HEK293 (cell line): ENCODE measurements around the gene TANC1.

Experiments used
- CTCF ChIA-PET: fragments of 350-600 bp; formaldehyde crosslinking; extraction: SDS; loops from one replicate; lab custom pipeline; 2021; ENCODE audit warnings: antibody characterized with exemption; lab: Yijun Ruan, JAX
- POLR2A ChIA-PET: fragments of 300-600 bp; formaldehyde crosslinking; extraction: SDS; loops from one replicate; lab custom pipeline; 2020; ENCODE audit warnings: antibody characterized with exemption, inconsistent platforms; lab: Yijun Ruan, JAX
- H3K27ac ChIP-seq: fragments of 200-500 bp; sonication (Bioruptor generic); 2 replicates; pipeline ENCODE4 v1.5.1; 2014; ENCODE audit warnings: low read depth, low read length, control low read depth, inconsistent platforms; ENCODE audit errors: extremely low read depth
- H3K36me3 ChIP-seq, 2 experiments: fragments of 200-500 bp in 1 of 2; sonication (Bioruptor generic) in 1 of 2; 1 replicate in 1 of 2; 2 replicates in 1 of 2; pipeline ENCODE4 v1.5.1; 2014 to 2017; ENCODE audit warnings: inconsistent platforms in 2 of 2, low read length in 2 of 2; ENCODE audit not compliant: control insufficient read depth in 2 of 2, insufficient read depth in 1 of 2
- H3K4me1 ChIP-seq: fragments of 200-500 bp; sonication (Bioruptor generic); 2 replicates; pipeline ENCODE4 v1.5.1; 2014; ENCODE audit warnings: mild to moderate bottlenecking, low read length, inconsistent platforms; ENCODE audit not compliant: control insufficient read depth, insufficient read depth
- H3K4me3 ChIP-seq: 2 replicates; pipeline ENCODE4 v1.5.1; 2011; ENCODE audit warnings: low read depth, mild to moderate bottlenecking, control low read depth, low read length, moderate library complexity
- H3K9me3 ChIP-seq: fragments of 200-500 bp; sonication (Bioruptor generic); 2 replicates; pipeline ENCODE4 v1.5.1; 2014; ENCODE audit warnings: low read depth, low read length, inconsistent platforms; ENCODE audit not compliant: control insufficient read depth, insufficient read depth
- BCL6B ChIP-seq: fragments of 450-650 bp; formaldehyde crosslinking; IDR thresholded peaks from 2 replicates; pipeline ENCODE4 v1.5.1; 2017; ENCODE audit warnings: missing biosample characterization, missing genetic modification characterization
- GLIS1 ChIP-seq: fragments of 450-650 bp; formaldehyde crosslinking; IDR thresholded peaks from 2 replicates; pipeline ENCODE4 v1.5.1; 2016; ENCODE audit warnings: missing biosample characterization, missing genetic modification characterization
- HOXC10 ChIP-seq: sonication (generic); formaldehyde crosslinking; IDR thresholded peaks from 2 replicates; pipeline ENCODE4 v1.8.1; 2023; ENCODE audit warnings: mild to moderate bottlenecking, missing genetic modification reagents
- KLF9 ChIP-seq: fragments of 450-650 bp; formaldehyde crosslinking; IDR thresholded peaks from 2 replicates; pipeline ENCODE4 v1.5.1; 2016; ENCODE audit warnings: missing biosample characterization, missing genetic modification characterization, low read depth
- PRDM6 ChIP-seq: fragments of 450-650 bp; formaldehyde crosslinking; IDR thresholded peaks from 2 replicates; pipeline ENCODE4 v1.5.1; 2017; ENCODE audit warnings: missing biosample characterization, missing genetic modification characterization
- SCRT1 ChIP-seq: fragments of 450-650 bp; formaldehyde crosslinking; IDR thresholded peaks from 2 replicates; pipeline ENCODE4 v1.5.1; 2016; ENCODE audit warnings: missing biosample characterization, missing genetic modification characterization, borderline replicate concordance
- SCRT2 ChIP-seq: fragments of 450-650 bp; formaldehyde crosslinking; IDR thresholded peaks from 2 replicates; pipeline ENCODE4 v1.5.1; 2016; ENCODE audit warnings: missing biosample characterization, missing genetic modification characterization
- YY1 ChIP-seq: fragments of 450-650 bp; formaldehyde crosslinking; IDR thresholded peaks from 2 replicates; pipeline ENCODE4 v1.5.1; 2018; ENCODE audit warnings: missing biosample characterization, missing genetic modification characterization
- ZBTB26 ChIP-seq: fragments of 450-650 bp; formaldehyde crosslinking; optimal IDR thresholded peaks from 2 replicates; pipeline ENCODE3; 2016; ENCODE audit warnings: missing biosample characterization, mild to moderate bottlenecking, missing genetic modification characterization
- ZFP37 ChIP-seq: fragments of 450-650 bp; formaldehyde crosslinking; IDR thresholded peaks from 2 replicates; pipeline ENCODE4 v1.5.1; 2016; ENCODE audit warnings: missing biosample characterization, missing genetic modification characterization
- ZNF114 ChIP-seq: fragments of 450-650 bp; formaldehyde crosslinking; IDR thresholded peaks from 2 replicates; pipeline ENCODE4 v1.5.0; 2017; ENCODE audit warnings: missing biosample characterization, missing genetic modification characterization
- ZNF138 ChIP-seq: fragments of 450-650 bp; formaldehyde crosslinking; IDR thresholded peaks from 2 replicates; pipeline ENCODE4 v1.5.1; 2016; ENCODE audit warnings: missing biosample characterization, missing genetic modification characterization, borderline replicate concordance
- ZNF26 ChIP-seq: fragments of 450-650 bp; formaldehyde crosslinking; IDR thresholded peaks from 2 replicates; pipeline ENCODE4 v1.5.1; 2016; ENCODE audit warnings: missing biosample characterization, missing genetic modification characterization
- ZNF274 ChIP-seq, 2 experiments: fragments of 200-500 bp in 1 of 2; fragments of 450-650 bp in 1 of 2; sonication (Bioruptor generic) in 1 of 2; formaldehyde crosslinking in 1 of 2; IDR thresholded peaks; 2 replicates each; pipeline versions ENCODE4 v1.5.1 to v1.6.1; 2014 to 2016; ENCODE audit warnings: borderline replicate concordance in 1 of 2, inconsistent platforms in 1 of 2, low read length in 1 of 2, missing biosample characterization in 1 of 2, missing genetic modification characterization in 1 of 2
- ZNF449 ChIP-seq: fragments of 450-650 bp; formaldehyde crosslinking; IDR thresholded peaks from 2 replicates; pipeline ENCODE4 v1.5.1; 2017; ENCODE audit warnings: missing biosample characterization, mild to moderate bottlenecking, missing genetic modification characterization, moderate library complexity
- ZNF501 ChIP-seq: fragments of 450-650 bp; formaldehyde crosslinking; IDR thresholded peaks from 2 replicates; pipeline ENCODE4 v1.5.1; 2016; ENCODE audit warnings: missing biosample characterization, missing genetic modification characterization
- ZNF518A ChIP-seq: fragments of 450-650 bp; formaldehyde crosslinking; conservative IDR thresholded peaks from 2 replicates; pipeline ENCODE4 v1.5.1; 2016; ENCODE audit warnings: low read depth, missing biosample characterization, missing genetic modification characterization
- ZNF555 ChIP-seq: fragments of 450-650 bp; formaldehyde crosslinking; conservative IDR thresholded peaks from 2 replicates; pipeline ENCODE4 v1.5.1; 2017; ENCODE audit warnings: missing biosample characterization, mild to moderate bottlenecking, missing genetic modification characterization, inconsistent platforms
- ZNF585B ChIP-seq: fragments of 450-650 bp; formaldehyde crosslinking; IDR thresholded peaks from 2 replicates; pipeline ENCODE4 v1.5.1; 2016; ENCODE audit warnings: missing biosample characterization, missing genetic modification characterization
- ZNF776 ChIP-seq: fragments of 450-650 bp; formaldehyde crosslinking; IDR thresholded peaks from 2 replicates; pipeline ENCODE4 v1.5.0; 2017; ENCODE audit warnings: missing biosample characterization, missing genetic modification characterization, borderline replicate concordance
- ZNF777 ChIP-seq: fragments of 450-650 bp; formaldehyde crosslinking; IDR thresholded peaks from 2 replicates; pipeline ENCODE4 v1.5.1; 2017; ENCODE audit warnings: missing biosample characterization, missing genetic modification characterization, borderline replicate concordance
- ZNF843 ChIP-seq: fragments of 450-650 bp; formaldehyde crosslinking; IDR thresholded peaks from 2 replicates; pipeline ENCODE4 v1.5.1; 2016; ENCODE audit warnings: missing biosample characterization, missing genetic modification characterization
- ZXDB ChIP-seq: fragments of 450-650 bp; formaldehyde crosslinking; IDR thresholded peaks from 2 replicates; pipeline ENCODE4 v1.5.1; 2016; ENCODE audit warnings: missing biosample characterization, missing genetic modification characterization

The TANC1 gene

GRCh38 chr2:159148901-159149300 is 180.5 kb downstream of the TANC1 start:
- Histone ChIP-seq H3K27ac (no peak overlapping the region), H3K9me3 (no peaks in the 10 kb centered on the region), H3K36me3 (peaks cover 10 to 24% of the 10 kb centered on the region in 2 experiments), H3K4me3 (no peak overlapping the region), H3K4me1 (no peaks in the 10 kb centered on the region)
- TF ChIP-seq BCL6B (no peak), KLF9 (no peak), GLIS1 (tag by site-specific recombination) (no peak), ZNF518A (tag by site-specific recombination) (no peak)
- ChIA-PET CTCF (no interaction called here), POLR2A (no interaction called here)

GRCh38 chr2:159149747-159150146 is 181.3 kb downstream of the TANC1 start:
- POLR2A ChIA-PET: no interaction called here
- TF ChIP-seq HOXC10 (no peak), ZNF138 (tag by site-specific recombination) (no peak), ZNF449 (tag by site-specific recombination) (no peak), ZNF776 (tag by site-specific recombination) (no peak), ZFP37 (tag by site-specific recombination) (no peak), ZXDB (tag by site-specific recombination) (no peak), ZNF501 (tag by site-specific recombination) (no peak), ZBTB26 (tag by site-specific recombination) (no peak), ZNF777 (tag by site-specific recombination) (no peak), ZNF274 (IDR thresholded peaks at IDR 0.05; ENCODE audit: low read length) (no peak), ZNF274 (tag by site-specific recombination; IDR thresholded peaks at IDR 0.05; ENCODE audit: borderline replicate concordance) (no peak), PRDM6 (tag by site-specific recombination) (no peak), SCRT2 (no peak), ZNF843 (tag by site-specific recombination) (no peak), ZNF555 (tag by site-specific recombination) (no peak), ZNF26 (tag by site-specific recombination) (no peak), ZNF585B (tag by site-specific recombination) (no peak), ZNF114 (no peak), YY1 (tag by site-specific recombination) (no peak), SCRT1 (tag by site-specific recombination) (no peak)
- Histone ChIP-seq H3K4me1 (no peaks in the 10 kb centered on the region), H3K27ac (no peak overlapping the region), H3K9me3 (no peaks in the 10 kb centered on the region), H3K4me3 (no peak overlapping the region), H3K36me3 (peaks cover 10 to 24% of the 10 kb centered on the region in 2 experiments)
- CTCF ChIA-PET: interaction anchor here (0.7 kb wide), 2 partner anchors 12 to 31 kb away, joined by 3 to 4 read pairs; no protein-coding TSS in a partner anchor
